AG09319 (cell line): ENCODE data around the gene C14orf180.

Experiments
- DNase-seq: peaks from one replicate; pipeline ENCODE4 v3.0.0-alpha.2; 2010; ENCODE audit warnings: low read depth; ENCODE audit errors: extremely low read depth
- TF ChIP-seq, protein P1 (sequence below): IDR thresholded peaks from 2 replicates; pipeline ENCODE4 v1.5.1; 2011; ENCODE audit warnings: low read depth, mild to moderate bottlenecking, inconsistent platforms, low read length, moderate library complexity

Gene C14orf180

DNA sequence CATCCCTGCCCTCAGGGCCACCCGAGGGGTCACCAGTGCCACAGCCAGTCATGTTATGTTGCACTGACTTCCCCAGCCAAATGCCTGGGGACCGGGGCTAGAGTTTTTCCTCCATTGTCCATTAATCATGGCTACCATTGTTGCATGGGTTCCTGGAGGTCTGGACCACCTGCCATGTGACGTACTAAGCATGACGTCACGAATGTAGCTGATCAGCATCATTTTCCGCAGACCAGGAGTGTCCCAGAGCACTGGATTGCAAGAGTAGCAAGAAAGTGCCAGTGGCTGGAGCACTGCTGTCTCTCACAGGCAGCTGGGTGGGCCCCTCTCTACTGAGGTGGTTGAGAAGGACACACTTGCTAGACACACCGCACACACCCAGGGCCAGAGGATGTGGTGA is 6.9 kb upstream of the C14orf180 start:
- DNase-seq = no peak
- TF ChIP-seq, protein P1, sequence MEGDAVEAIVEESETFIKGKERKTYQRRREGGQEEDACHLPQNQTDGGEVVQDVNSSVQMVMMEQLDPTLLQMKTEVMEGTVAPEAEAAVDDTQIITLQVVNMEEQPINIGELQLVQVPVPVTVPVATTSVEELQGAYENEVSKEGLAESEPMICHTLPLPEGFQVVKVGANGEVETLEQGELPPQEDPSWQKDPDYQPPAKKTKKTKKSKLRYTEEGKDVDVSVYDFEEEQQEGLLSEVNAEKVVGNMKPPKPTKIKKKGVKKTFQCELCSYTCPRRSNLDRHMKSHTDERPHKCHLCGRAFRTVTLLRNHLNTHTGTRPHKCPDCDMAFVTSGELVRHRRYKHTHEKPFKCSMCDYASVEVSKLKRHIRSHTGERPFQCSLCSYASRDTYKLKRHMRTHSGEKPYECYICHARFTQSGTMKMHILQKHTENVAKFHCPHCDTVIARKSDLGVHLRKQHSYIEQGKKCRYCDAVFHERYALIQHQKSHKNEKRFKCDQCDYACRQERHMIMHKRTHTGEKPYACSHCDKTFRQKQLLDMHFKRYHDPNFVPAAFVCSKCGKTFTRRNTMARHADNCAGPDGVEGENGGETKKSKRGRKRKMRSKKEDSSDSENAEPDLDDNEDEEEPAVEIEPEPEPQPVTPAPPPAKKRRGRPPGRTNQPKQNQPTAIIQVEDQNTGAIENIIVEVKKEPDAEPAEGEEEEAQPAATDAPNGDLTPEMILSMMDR = no peak

GRCh38 chr14:104573930-104574329 is 5.6 kb upstream of the C14orf180 start:
- DNase-seq = no peak
- TF ChIP-seq, protein P1 = no peak

GRCh38 chr14:104574536-104574935 is 5.0 kb upstream of the C14orf180 start:
- no peak for DNase-seq
- TF ChIP-seq, protein P1 = no peak

DNA sequence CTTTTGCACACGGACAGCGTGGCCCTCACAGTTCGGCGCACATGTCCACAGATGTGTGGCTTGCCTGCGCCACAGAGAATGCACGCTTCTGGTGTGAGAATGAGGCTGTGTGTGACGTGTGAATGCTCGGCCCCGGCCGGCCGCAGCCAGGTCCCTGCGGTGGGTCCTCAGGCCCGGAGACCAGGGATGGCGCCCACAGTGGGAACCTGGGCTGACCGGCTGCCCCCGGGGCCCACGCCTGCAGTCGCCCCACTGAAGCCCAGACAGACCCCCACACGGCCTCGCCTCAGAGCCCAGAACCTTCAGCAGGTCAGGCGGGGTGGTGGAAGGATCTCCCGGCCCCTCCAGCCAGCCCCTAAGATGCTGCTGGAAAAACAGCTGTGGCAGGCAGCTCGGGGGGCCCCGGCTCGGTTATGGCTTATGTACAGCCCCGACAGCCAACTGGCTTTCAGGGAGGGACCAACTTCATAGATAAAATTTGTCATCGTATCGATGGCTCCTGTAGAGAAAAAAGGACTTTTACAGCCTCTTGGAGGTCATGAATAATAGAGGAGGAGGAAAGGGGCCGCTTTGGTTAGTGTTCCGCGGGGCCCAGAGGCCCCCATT is 4.5 kb upstream of the C14orf180 start:
- no peak for DNase-seq
- TF ChIP-seq, protein P1 = no peak

DNA sequence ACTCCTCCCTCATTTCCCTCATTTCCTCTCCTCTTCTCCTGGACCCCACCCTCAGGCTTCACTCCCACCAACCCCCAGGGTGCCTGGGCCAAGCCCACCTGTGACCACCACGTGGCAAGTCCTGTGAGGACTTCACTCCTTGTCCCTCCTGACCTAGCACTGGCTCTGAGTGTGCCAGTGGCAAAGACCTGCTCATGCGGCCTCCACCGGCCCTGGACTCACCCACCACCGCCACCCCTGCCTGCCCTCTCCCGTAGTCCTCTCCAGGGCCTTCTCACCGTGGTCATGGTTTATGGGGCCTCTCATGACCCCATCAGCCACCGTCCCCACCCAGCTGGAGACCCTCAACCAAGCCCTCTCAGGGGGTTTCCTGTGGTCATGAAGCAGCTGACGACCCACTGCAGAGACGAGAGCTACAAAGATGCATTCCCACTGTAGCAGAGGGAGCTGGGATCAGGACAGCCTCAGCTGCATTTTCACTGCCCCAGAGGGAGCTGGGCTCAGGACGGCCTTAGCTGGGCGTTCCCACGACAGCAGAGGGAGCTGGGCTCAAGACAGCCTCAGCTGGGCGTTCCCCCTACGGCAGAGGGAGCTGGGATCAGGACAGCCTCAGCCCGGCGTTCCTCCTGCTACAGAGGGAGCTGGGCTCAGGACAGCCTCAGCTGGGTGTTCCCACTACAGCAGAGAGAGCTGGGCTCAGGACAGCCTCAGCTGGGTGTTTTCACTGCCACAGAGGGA is 3.2 kb upstream of the C14orf180 start:
- no peak for DNase-seq
- TF ChIP-seq, protein P1 = no peak

DNA sequence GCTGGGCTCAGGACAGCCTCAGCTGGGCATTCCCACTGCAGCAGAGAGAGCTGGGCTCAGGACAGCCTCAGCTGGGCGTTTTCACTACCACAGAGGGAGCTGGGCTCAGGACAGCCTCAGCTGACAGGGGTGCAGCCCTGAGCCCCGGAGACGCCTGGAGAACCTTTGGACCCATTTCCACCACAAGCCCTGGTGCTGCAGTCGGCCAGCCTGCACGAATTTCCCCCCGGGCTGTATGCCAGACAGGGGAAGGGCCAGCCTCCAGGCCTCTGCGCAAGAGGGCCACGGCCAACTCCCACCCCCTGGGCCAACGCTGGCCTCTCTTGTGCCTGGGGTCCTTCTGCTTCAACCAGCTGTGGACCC is 2.6 kb upstream of the C14orf180 start:
- no peak for DNase-seq
- TF ChIP-seq, protein P1 = no peak

- no peak for DNase-seq
- TF ChIP-seq, protein P1 = no peak
Measured at GRCh38 chr14:104577426-104577825, 2.1 kb upstream of the C14orf180 start.
